HTR-8/SVneo (cell line): ENCODE results near the gene SFXN4.
"Not testable (repeated sequence)": the region's sequence is repeated elsewhere in the genome, so short reads cannot be mapped to it uniquely, and the experiment has no call there.

ENCODE experiments used
- DNase-seq: peaks from one replicate; pipeline ENCODE4 v3.0.0; 2011; ENCODE audit warnings: low spot score, mixed read lengths; ENCODE audit not compliant: insufficient read length
- FAIRE-seq: peaks from 2 replicates; lab custom pipeline; 2011; peaks lifted over from hg19 to GRCh38; lab: Jason Lieb, UNC

The SFXN4 gene

GRCh38 chr10:119113751-119114732 is 51.5 kb downstream of the SFXN4 start:
- DNase-seq, result no peak
- FAIRE-seq, result no peak

GRCh38 chr10:119112056-119112455 is 53.5 kb downstream of the SFXN4 start:
- no peak for FAIRE-seq
- no peak for DNase-seq

- DNase-seq, FAIRE-seq: not testable (repeated sequence)
Observed at GRCh38 chr10:119107771-119108170, 57.7 kb downstream of the SFXN4 start.

GRCh38 chr10:119107106-119107505 is 58.4 kb downstream of the SFXN4 start:
- not testable (repeated sequence) for FAIRE-seq, DNase-seq

GRCh38 chr10:119105899-119106298 is 59.6 kb downstream of the SFXN4 start:
- not testable (repeated sequence) for DNase-seq, FAIRE-seq

- no peak for FAIRE-seq
- DNase-seq, result no peak
Observed at GRCh38 chr10:119105155-119105554, 60.4 kb downstream of the SFXN4 start.

GRCh38 chr10:119104654-119105015 is 60.9 kb downstream of the SFXN4 start:
- no peak for DNase-seq
- FAIRE-seq, result no peak

GRCh38 chr10:119103903-119104653 is 61.4 kb downstream of the SFXN4 start, which contains the start of gene DENND10:
Gene DENND10, plus strand, starts transcription at chr10:119104113. Its CDS starts 30 bp downstream, at chr10:119104143.
- DNase-seq, result peak; percentile 86
- no peak for FAIRE-seq

GRCh38 chr10:119103241-119103902 is 62.1 kb downstream of the SFXN4 start:
- DNase-seq (no peak), FAIRE-seq (no peak)

GRCh38 chr10:119101366-119102098 is 64.0 kb downstream of the SFXN4 start:
- no peak for DNase-seq
- no peak for FAIRE-seq

- DNase-seq, result no peak
- no peak for FAIRE-seq
Observed at GRCh38 chr10:119100434-119101238, 64.9 kb downstream of the SFXN4 start.

- no peak for FAIRE-seq
- DNase-seq, result no peak
Observed at GRCh38 chr10:119098576-119098975, 66.9 kb downstream of the SFXN4 start.

- DNase-seq, FAIRE-seq: not testable (repeated sequence)
Observed at GRCh38 chr10:119096641-119097415, 68.7 kb downstream of the SFXN4 start.

GRCh38 chr10:119095640-119096039 is 69.9 kb downstream of the SFXN4 start:
- FAIRE-seq (no peak), DNase-seq (no peak)

- DNase-seq (no peak), FAIRE-seq (no peak)
Observed at GRCh38 chr10:119090968-119091367, 74.5 kb downstream of the SFXN4 start.
